Raji (cell line): ENCODE results near the gene P2RX1.

ENCODE experiments used
- POLR2A ChIP-seq: IDR thresholded peaks from 2 replicates; pipeline ENCODE4 v1.6.1; 2011; ENCODE audit warnings: low read depth, low read length, control low read depth; ENCODE audit not compliant: insufficient read depth

The P2RX1 gene

GRCh38 chr17:3915995-3916696, at the start of gene P2RX1:
P2RX1 (minus strand) TSS chr17:3916465; CDS start chr17:3916225, 240 bp downstream.
- TF ChIP-seq POLR2A, result no peak

- peak; percentile 73 for TF ChIP-seq POLR2A
These were observed 49.0 kb upstream of the P2RX1 start for GRCh38 chr17:3965118-3965800.

- peak; percentile 81 for TF ChIP-seq POLR2A
These were observed 48.2 kb upstream of the P2RX1 start, which contains the start of gene ATP2A3 for GRCh38 chr17:3964203-3965117. ATP2A3 (minus strand) TSS chr17:3964437; CDS start chr17:3964291, 146 bp downstream.

GRCh38 chr17:3963237-3964201, 47.3 kb upstream of the P2RX1 start:
- TF ChIP-seq POLR2A, result peak; percentile 58

- TF ChIP-seq POLR2A, result no peak
These were observed 46.6 kb upstream of the P2RX1 start for GRCh38 chr17:3962965-3963236.

- TF ChIP-seq POLR2A, result peak; percentile 25; the same call in 1 of the 2 replicates
These were observed 46.1 kb upstream of the P2RX1 start for GRCh38 chr17:3962217-3962964.

GRCh38 chr17:3961564-3962047, 45.3 kb upstream of the P2RX1 start:
- TF ChIP-seq POLR2A, result peak; percentile 71

GRCh38 chr17:3960764-3961163, 44.5 kb upstream of the P2RX1 start:
- no peak for TF ChIP-seq POLR2A

- TF ChIP-seq POLR2A, result no peak
These were observed 43.8 kb upstream of the P2RX1 start for GRCh38 chr17:3959921-3960601.

- no peak for TF ChIP-seq POLR2A
These were observed 43.1 kb upstream of the P2RX1 start for GRCh38 chr17:3959295-3959899.

GRCh38 chr17:3957735-3958599, 41.7 kb upstream of the P2RX1 start:
- TF ChIP-seq POLR2A, result no peak

GRCh38 chr17:3956983-3957382, 40.7 kb upstream of the P2RX1 start:
- no peak for TF ChIP-seq POLR2A
